ENCODE data around the gene SLC4A2.

SLC4A2 gene

DNA sequence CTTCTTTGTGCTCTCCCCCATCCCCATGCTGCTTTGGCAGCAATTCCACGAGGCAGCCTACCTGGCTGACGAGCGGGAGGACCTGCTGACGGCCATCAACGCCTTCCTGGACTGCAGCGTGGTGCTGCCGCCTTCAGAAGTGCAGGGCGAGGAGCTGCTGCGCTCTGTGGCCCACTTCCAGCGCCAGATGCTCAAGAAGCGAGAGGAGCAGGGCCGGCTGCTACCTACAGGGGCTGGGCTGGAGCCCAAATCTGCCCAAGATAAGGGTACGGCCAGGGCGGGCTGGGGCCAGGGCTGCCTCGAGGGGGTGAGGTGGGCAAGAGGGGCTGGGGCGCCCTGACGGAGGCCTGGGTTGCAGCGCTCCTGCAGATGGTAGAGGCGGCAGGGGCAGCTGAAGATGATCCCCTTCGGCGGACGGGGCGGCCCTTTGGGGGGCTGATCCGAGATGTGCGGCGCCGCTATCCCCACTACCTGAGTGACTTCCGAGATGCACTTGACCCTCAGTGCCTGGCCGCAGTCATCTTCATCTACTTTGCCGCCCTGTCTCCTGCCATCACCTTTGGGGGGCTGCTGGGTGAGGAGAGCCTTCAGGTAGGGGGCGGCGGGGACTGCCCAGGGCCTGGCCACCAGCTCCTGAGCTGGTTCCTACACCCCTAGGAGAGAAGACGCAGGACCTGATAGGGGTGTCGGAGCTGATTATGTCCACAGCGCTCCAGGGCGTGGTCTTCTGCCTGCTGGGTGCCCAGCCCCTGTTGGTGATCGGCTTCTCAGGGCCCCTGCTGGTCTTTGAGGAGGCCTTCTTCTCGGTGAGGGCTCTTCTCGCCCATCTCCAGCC, 11.9 kb downstream of the SLC4A2 start:
- Histone ChIP-seq H4K20me1 (ENCODE audit: insufficient read depth, low read length, poor library complexity, severe bottlenecking) (no peaks in the 10 kb centered on the region), H3K27me3 (ENCODE audit: insufficient read depth, low read length, poor library complexity, severe bottlenecking) (no peaks in the 10 kb centered on the region), H3K9me3 (ENCODE audit: insufficient read depth, low read depth, low read length) (no peaks in the 10 kb centered on the region), H2AFZ (ENCODE audit: low read length) (no peak overlapping the region), H3K9ac (ENCODE audit: low read depth, low read length, poor library complexity, severe bottlenecking) (no peak overlapping the region), H3K4me1 (ENCODE audit: insufficient read depth, low read length, poor library complexity, severe bottlenecking) (no peaks in the 10 kb centered on the region), H3K4me2 (ENCODE audit: low read depth, low read length, poor library complexity, severe bottlenecking) (no peak overlapping the region), H3K36me3 (ENCODE audit: insufficient read depth, low read length) (peaks cover 76% of the 10 kb centered on the region; the same call in 1 of the 2 replicates), H3K79me2 (ENCODE audit: insufficient read depth, low read length) (no peaks in the 10 kb centered on the region), H3F3A (ENCODE audit: low read depth) (no peaks in the 10 kb centered on the region), H3K4me3 (ENCODE audit: low read length, poor library complexity, severe bottlenecking) (no peak overlapping the region), H3K9me2 (replicated peaks; ENCODE audit: low read depth, low read length) (no peaks in the 10 kb centered on the region)
- TF ChIP-seq, protein P1, sequence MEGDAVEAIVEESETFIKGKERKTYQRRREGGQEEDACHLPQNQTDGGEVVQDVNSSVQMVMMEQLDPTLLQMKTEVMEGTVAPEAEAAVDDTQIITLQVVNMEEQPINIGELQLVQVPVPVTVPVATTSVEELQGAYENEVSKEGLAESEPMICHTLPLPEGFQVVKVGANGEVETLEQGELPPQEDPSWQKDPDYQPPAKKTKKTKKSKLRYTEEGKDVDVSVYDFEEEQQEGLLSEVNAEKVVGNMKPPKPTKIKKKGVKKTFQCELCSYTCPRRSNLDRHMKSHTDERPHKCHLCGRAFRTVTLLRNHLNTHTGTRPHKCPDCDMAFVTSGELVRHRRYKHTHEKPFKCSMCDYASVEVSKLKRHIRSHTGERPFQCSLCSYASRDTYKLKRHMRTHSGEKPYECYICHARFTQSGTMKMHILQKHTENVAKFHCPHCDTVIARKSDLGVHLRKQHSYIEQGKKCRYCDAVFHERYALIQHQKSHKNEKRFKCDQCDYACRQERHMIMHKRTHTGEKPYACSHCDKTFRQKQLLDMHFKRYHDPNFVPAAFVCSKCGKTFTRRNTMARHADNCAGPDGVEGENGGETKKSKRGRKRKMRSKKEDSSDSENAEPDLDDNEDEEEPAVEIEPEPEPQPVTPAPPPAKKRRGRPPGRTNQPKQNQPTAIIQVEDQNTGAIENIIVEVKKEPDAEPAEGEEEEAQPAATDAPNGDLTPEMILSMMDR (conservative IDR thresholded peaks at IDR 0.05; ENCODE audit: low read length): no peak
- no peak for TF ChIP-seq EZH2phosphoT487 (IDR thresholded peaks at IDR 0.05; ENCODE audit: borderline replicate concordance)

DNA sequence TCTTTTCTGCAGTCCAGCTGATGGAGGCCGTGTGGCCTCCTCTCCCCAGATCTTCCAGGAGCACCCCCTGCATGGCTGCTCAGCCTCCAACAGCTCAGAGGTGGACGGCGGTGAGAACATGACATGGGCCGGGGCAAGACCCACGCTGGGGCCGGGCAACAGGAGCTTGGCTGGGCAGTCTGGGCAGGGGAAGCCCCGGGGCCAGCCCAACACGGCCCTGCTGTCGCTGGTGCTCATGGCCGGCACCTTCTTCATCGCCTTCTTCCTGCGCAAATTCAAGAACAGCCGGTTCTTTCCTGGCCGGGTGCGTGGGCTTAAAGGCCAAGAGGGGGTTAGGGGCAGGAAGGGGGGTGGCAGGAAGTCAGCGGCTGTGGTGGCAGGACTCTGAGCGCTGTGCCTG, 14.6 kb downstream of the SLC4A2 start:
- no peak overlapping the region for H2AFZ ChIP-seq (ENCODE audit: low read length)
- peaks cover 59% of the 10 kb centered on the region; the same call in 1 of the 2 replicates for H3K36me3 ChIP-seq (ENCODE audit: insufficient read depth, low read length)
- no peaks in the 10 kb centered on the region for H3K9me2 ChIP-seq (replicated peaks; ENCODE audit: low read depth, low read length)
- peaks cover 2% of the 10 kb centered on the region; the same call in 1 of the 2 replicates for H3K79me2 ChIP-seq (ENCODE audit: insufficient read depth, low read length)
- H3K4me1 ChIP-seq (ENCODE audit: insufficient read depth, low read length, poor library complexity, severe bottlenecking): peaks cover 8% of the 10 kb centered on the region
- TF ChIP-seq, protein P1 (conservative IDR thresholded peaks at IDR 0.05; ENCODE audit: low read length): no peak
- no peak for TF ChIP-seq EZH2phosphoT487 (IDR thresholded peaks at IDR 0.05; ENCODE audit: borderline replicate concordance)
- no peak overlapping the region for H3K4me2 ChIP-seq (ENCODE audit: low read depth, low read length, poor library complexity, severe bottlenecking)
- no peak overlapping the region for H3K9ac ChIP-seq (ENCODE audit: low read depth, low read length, poor library complexity, severe bottlenecking)
- H3F3A ChIP-seq (ENCODE audit: low read depth): 0 out of 2 replicates have a peak, but pooled peaks cover 5% of the 10 kb centered on the region
- no peak overlapping the region for H3K4me3 ChIP-seq (ENCODE audit: low read length, poor library complexity, severe bottlenecking)
- peaks cover under 1% of the 10 kb centered on the region for H4K20me1 ChIP-seq (ENCODE audit: insufficient read depth, low read length, poor library complexity, severe bottlenecking)
- no peaks in the 10 kb centered on the region for H3K27me3 ChIP-seq (ENCODE audit: insufficient read depth, low read length, poor library complexity, severe bottlenecking)
- H3K9me3 ChIP-seq (ENCODE audit: insufficient read depth, low read depth, low read length): no peaks in the 10 kb centered on the region

DNA sequence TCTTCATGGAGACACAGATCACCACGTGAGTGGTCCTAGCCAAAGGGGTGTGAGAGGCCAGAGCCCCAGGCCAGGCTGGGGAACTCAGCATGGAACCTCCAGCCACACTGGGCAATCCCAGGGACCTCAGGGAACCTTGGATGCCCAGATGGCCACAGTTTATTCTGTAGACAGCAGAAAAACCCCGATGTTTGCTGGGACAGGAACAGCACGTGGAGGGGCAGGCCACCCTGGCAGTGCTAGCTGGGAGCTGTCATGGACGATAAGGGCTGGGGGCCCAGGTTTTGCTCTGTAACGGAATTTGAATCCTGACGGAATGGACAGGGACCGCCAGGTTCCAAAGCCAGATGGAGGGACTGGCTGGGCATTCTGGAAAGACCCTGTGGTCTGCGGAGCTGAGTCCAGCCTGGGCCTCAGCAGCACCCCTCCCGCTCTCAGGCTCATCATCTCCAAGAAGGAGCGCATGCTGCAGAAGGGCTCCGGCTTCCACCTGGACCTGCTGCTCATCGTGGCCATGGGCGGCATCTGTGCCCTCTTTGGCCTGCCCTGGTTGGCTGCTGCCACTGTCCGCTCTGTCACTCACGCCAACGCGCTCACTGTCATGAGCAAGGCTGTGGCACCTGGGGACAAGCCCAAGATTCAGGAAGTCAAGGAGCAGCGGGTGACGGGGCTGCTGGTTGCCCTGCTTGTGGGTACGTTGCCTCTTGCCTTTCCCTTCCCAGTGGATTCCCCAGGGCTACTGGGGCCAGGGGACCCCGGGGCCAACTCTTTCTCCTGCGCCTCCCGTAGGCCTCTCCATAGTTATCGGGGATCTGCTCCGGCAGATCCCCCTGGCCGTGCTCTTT, 15.7 kb downstream of the SLC4A2 start:
- Histone ChIP-seq H3K36me3 (ENCODE audit: insufficient read depth, low read length) (peaks cover 50% of the 10 kb centered on the region; the same call in 1 of the 2 replicates), H3K4me1 (ENCODE audit: insufficient read depth, low read length, poor library complexity, severe bottlenecking) (peaks cover 15% of the 10 kb centered on the region), H4K20me1 (ENCODE audit: insufficient read depth, low read length, poor library complexity, severe bottlenecking) (peaks cover 10% of the 10 kb centered on the region), H3K4me3 (ENCODE audit: low read length, poor library complexity, severe bottlenecking) (no peak overlapping the region), H3K9me2 (replicated peaks; ENCODE audit: low read depth, low read length) (no peaks in the 10 kb centered on the region), H3F3A (ENCODE audit: low read depth) (0 out of 2 replicates have a peak, but pooled peaks cover 5% of the 10 kb centered on the region), H3K9ac (ENCODE audit: low read depth, low read length, poor library complexity, severe bottlenecking) (no peak overlapping the region), H3K79me2 (ENCODE audit: insufficient read depth, low read length) (peaks cover 12% of the 10 kb centered on the region), H3K4me2 (ENCODE audit: low read depth, low read length, poor library complexity, severe bottlenecking) (no peak overlapping the region), H3K27me3 (ENCODE audit: insufficient read depth, low read length, poor library complexity, severe bottlenecking) (no peaks in the 10 kb centered on the region), H3K9me3 (ENCODE audit: insufficient read depth, low read depth, low read length) (no peaks in the 10 kb centered on the region), H2AFZ (ENCODE audit: low read length) (no peak overlapping the region)
- TF ChIP-seq, protein P1 (conservative IDR thresholded peaks at IDR 0.05; ENCODE audit: low read length): no peak
- no peak for TF ChIP-seq EZH2phosphoT487 (IDR thresholded peaks at IDR 0.05; ENCODE audit: borderline replicate concordance)

All from Loucy (cell line).